AG09319 (cell line): Measurements from ENCODE around the gene SGCA.

Source experiments
- DNase-seq: peaks from one replicate; pipeline ENCODE4 v3.0.0-alpha.2; 2010; ENCODE audit warnings: low read depth; ENCODE audit errors: extremely low read depth
- TF ChIP-seq, protein P1 (sequence below): IDR thresholded peaks from 2 replicates; pipeline ENCODE4 v1.5.1; 2011; ENCODE audit warnings: low read depth, mild to moderate bottlenecking, inconsistent platforms, low read length, moderate library complexity

The SGCA gene

DNA sequence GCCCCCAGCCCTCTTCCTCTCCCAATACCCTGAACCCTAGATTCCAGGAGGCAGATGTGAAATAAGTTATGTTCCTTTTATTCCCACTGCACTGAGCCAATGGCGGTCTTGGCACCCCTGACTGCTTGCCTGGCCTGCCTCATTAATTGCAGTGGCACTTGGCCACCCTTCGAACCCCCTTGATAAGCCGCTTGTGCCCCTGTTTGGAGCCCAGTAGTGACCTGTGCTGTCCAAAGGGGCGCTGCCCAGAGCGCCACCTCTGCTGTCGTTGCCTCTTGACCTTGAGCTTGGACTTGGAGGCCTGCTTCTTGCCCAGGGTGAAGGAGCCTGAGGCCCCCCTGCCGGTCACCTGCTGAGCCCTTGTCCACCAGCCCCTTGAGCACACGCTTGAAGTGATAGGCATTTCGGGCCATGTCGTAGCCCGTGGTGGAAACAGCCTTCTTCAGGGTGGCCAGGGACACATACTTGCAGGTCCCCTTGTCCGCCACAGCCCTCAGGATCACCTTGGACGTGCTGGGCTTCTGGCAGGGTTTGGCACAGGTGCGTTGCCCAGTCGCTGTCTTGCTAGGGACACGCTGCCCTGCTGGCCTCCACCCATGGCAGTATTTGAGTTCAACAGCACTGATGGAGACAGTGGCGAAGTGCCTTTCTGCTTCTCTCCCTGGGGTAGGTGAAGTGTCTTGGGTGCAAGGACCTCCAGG lies 5.7 kb downstream of the SGCA start:
- no peak for DNase-seq
- TF ChIP-seq, protein P1, sequence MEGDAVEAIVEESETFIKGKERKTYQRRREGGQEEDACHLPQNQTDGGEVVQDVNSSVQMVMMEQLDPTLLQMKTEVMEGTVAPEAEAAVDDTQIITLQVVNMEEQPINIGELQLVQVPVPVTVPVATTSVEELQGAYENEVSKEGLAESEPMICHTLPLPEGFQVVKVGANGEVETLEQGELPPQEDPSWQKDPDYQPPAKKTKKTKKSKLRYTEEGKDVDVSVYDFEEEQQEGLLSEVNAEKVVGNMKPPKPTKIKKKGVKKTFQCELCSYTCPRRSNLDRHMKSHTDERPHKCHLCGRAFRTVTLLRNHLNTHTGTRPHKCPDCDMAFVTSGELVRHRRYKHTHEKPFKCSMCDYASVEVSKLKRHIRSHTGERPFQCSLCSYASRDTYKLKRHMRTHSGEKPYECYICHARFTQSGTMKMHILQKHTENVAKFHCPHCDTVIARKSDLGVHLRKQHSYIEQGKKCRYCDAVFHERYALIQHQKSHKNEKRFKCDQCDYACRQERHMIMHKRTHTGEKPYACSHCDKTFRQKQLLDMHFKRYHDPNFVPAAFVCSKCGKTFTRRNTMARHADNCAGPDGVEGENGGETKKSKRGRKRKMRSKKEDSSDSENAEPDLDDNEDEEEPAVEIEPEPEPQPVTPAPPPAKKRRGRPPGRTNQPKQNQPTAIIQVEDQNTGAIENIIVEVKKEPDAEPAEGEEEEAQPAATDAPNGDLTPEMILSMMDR, result no peak

DNA sequence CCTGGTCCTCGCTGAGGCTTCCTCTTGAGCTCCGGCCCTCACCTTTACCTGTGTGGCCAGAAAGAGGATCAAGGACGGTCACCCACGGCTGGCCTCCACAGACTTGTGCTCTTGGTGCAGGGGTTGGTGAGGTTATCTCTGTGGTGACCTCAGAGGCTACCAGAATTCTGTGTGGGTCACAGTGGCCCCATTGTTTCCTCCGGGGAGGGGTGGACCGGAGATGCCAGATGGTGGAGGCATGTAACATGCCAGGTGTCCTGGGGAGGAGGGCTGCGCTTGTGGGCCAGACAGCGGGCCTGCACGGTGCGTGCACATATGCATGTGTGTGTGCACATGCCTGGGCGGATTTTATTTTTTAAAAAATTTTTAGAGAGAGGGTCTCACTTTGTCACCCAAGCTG lies 6.3 kb downstream of the SGCA start:
- TF ChIP-seq, protein P1, result no peak
- no peak for DNase-seq

DNA sequence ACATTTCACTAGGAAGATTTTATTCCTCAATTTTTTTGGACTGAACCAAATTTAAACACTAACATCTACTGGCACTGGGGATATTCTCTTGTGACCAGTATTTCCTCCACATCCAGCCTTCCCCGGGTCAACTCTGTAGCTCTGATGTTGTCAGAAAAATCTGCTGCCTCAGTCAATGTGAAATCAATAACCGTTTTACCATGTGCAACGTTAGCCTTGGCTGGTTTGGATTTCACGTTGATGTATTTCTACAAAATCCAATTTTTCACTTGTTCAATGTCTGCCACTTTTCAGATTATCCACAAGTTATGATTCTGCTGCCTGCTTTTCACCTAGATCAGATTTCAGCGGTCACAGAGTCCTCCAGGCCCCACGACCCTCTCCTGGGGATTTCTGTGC lies 7.1 kb downstream of the SGCA start:
- TF ChIP-seq, protein P1, result no peak
- DNase-seq, result no peak

DNA sequence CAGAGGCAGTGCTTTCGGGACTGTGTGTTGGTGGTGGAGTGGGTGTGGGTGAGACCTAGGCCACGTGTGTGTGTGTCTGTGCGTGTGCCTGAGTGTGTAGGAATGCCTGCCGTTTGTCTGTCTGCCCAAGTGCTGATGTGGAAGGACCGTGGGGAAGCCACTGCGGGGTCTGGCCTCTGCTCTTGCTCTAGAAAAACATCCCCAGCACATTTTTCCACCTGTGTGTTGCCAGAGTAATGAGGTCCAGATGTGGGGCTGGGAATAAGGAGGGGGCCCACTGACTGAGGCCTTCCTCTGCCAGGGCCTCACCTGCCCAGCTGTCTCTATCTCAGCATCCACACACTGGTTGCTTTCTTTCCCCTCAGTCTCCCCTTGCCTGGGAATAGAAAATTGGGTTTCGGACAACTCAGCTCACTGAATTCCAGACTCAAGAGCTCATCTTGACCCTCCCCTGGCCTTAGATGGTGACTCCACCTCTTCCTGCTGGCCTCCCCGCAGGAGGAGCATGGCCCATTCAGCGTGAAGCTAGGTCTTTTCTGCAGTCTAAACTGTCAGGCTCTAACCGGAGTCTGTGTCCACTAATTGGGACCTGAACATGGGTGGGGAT lies 7.6 kb downstream of the SGCA start:
- no peak for DNase-seq
- TF ChIP-seq, protein P1, result no peak

DNA sequence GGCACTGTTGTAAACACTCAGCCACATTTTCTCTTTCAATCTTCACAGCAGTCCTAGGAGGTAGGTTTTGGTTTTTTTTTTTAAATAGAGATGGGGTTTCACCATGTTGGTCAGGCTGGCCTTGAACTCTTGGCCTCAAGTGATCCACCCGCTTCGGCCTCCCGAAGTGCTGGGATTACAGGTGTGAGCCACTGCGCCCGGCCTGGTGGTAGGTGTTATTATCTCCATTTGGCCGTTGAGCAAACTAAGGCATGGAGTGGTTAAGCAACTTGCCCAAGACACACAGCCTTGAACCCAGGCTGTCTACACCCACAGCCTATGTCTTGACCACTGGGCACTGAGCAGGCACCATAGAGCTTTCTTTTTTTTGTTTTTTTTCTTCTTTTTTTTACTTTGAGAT lies 8.6 kb downstream of the SGCA start:
- no peak for DNase-seq
- TF ChIP-seq, protein P1, result no peak

DNA sequence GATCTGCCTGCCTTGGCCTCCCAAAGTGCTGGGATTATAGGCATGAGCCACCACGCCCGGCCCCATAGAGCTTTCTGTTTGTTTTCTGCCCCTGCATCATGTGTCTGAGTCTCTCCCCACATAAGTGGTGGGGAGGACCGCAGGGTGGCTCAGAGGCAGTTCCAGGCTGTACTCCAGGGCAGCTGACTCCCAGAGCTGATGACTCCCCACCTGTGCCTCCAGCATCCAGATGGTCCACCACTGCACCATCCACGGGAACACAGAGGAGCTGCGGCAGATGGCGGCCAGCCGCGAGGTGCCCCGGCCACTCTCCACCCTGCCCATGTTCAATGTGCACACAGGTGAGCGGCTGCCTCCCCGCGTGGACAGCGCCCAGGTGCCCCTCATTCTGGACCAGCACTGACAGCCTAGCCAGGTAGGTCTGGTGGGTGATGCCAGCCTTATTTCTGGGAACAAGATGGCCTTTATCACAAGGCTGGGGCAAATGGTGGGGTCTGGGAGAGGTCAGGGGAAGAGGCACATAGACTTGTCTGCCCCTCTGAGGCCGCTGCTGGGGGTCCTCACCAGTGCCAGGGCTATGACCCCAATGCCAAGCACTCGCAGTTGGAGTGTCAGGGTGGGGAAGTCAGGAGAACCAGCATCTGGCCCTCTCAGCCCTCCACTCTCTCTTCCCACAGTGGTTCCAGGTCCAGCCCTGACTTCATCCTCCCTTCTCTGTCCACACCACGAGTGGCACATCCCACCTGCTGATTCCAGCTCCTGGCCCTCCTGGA lies 9.4 kb downstream of the SGCA start:
- TF ChIP-seq, protein P1, result no peak
- DNase-seq, result no peak

DNA sequence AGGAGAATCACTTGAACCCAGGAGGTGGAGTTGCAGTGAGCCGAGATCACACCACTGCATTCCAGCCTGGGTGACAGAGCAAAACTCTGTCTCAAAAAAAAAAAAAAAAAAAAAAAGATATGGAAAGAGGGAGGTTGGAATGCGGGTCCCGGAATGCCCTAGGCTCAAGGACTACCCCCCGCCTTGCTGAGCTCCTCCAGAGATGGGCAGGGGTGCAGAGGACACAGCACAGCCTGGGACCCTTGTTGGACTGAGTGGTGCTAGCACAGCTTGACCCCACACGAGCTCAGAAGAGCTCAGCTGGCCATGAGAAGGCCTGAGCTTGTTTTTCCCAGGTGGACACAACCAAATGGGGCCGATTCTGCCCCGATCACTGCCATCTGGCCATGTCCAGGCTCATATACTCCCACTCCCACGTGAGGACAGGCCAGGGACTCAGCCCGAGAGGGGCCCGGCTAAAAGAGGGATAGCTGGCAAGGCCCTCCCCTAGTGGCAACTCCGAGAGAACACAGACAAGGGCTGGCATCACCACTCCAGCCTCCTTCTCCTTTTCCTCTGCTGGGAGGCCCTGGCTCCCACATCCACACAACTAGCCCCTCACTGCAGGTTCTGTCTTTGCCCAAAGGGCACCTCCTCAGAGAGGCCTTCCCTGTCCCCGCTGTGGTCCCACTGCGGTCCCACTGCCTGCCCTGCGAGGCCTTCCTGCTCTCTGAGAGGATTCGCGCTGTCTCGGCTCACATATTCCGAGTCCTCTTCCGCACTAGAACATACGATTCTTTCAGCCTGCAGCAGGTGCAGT lies 11.0 kb downstream of the SGCA start:
- no peak for DNase-seq
- TF ChIP-seq, protein P1, result no peak; the same call in 1 of the 2 replicates
